BLaER1 treated with 17β-estradiol and CSF1 and Interleukin-3, amounts not matched to agents 10 nM and 100 nM (cell line): ENCODE data around the gene SRA1.

ENCODE experiments used
- H3K27ac ChIP-seq, 11 experiments: shearing (Covaris generic); formaldehyde crosslinking; 2 replicates each; pipeline ENCODE4 v1.8.1; 2022
- H3K27me3 ChIP-seq, 11 experiments: shearing (Covaris generic); formaldehyde crosslinking; 2 replicates each; pipeline ENCODE4 v1.8.1; 2022
- H3K36me3 ChIP-seq, 11 experiments: shearing (Covaris generic); formaldehyde crosslinking; 2 replicates each; pipeline ENCODE4 v1.8.1; 2022
- H3K4me1 ChIP-seq, 10 experiments: shearing (Covaris generic); formaldehyde crosslinking; 2 replicates each; pipeline ENCODE4 v1.8.1; 2022
- H3K4me2 ChIP-seq, 11 experiments: shearing (Covaris generic); formaldehyde crosslinking; 2 replicates each; pipeline ENCODE4 v1.8.1; 2022
- H3K4me3 ChIP-seq, 10 experiments: shearing (Covaris generic); formaldehyde crosslinking; 2 replicates each; pipeline ENCODE4 v1.8.1; 2022
- H3K9ac ChIP-seq, 11 experiments: shearing (Covaris generic); formaldehyde crosslinking; 2 replicates each; pipeline ENCODE4 v1.8.1; 2022
- H3K9me3 ChIP-seq, 11 experiments: shearing (Covaris generic); formaldehyde crosslinking; replicated peaks in 1 of 11; 2 replicates each; pipeline ENCODE4 v1.8.1; 2022
- H4K20me1 ChIP-seq, 11 experiments: shearing (Covaris generic); formaldehyde crosslinking; 2 replicates each; pipeline ENCODE4 v1.8.1; 2022
- Cebpa-rat ChIP-seq, 11 experiments: shearing (Covaris generic); IDR thresholded peaks; 2 replicates each; pipeline ENCODE4 v1.8.1; 2022

Gene SRA1

DNA sequence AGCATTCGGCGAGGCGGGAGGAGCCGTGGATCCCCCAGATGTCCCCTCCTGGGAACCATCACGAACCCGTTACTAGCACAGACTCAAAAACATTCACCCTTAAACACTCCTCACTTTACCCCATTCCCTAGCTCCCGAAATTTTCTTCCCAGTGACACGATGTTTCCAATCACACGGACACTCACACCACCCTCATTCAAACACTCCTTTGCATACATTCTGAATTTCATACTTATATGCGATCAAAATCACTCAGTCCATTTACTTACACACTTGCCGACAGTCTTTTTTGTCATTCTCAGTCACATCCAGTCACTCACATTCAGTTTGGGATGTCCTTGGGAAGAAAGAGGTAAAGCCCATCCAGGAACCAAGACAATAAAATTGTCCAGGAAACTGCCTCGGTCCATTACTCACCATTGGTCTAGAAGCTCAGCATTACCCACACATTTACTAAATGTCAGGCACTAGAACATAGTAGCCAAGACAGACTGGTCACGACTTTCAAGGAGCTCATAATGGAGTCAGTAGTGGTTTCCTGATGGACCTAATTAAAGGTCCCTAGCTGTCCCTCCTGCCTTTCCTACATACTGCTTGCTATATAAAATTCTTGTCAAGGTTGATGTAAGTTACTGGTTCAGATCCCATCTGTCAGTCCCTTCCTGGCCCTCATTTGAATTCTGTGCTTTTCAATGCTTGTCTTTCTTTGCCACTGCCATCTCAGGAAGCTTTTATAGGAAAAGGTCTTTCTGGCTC lies 7.9 kb upstream of the SRA1 start:
- peaks cover 0 to 4% (median 0%) of the 10 kb centered on the region in 11 experiments; a peak in 1 of 22 replicates for H4K20me1 ChIP-seq
- peak overlapping the region; percentile 58 to 73 (median 64) for H3K4me3 ChIP-seq
- H3K4me1 ChIP-seq = peaks cover 27 to 88% (median 56%) of the 10 kb centered on the region in 10 experiments
- H3K4me2 ChIP-seq = peak overlapping the region; percentile 59 to 98 (median 79)
- peaks cover 7 to 27% (median 19%) of the 10 kb centered on the region in 11 experiments; a peak in 21 of 22 replicates for H3K9me3 ChIP-seq
- TF ChIP-seq Cebpa-rat (IDR thresholded peaks at IDR 0.05) = no peak
- peak overlapping the region; percentile 65 to 98 (median 79) for H3K9ac ChIP-seq
- peaks cover 35 to 53% (median 48%) of the 10 kb centered on the region in 11 experiments for H3K27me3 ChIP-seq
- H3K36me3 ChIP-seq = peaks cover 6 to 57% (median 23%) of the 10 kb centered on the region in 11 experiments; a peak in 20 of 22 replicates
- peak overlapping the region; percentile 71 to 86 (median 80) for H3K27ac ChIP-seq

- peaks cover 19 to 88% (median 48%) of the 10 kb centered on the region in 10 experiments for H3K4me1 ChIP-seq
- H3K9me3 ChIP-seq = peaks cover 7 to 27% (median 19%) of the 10 kb centered on the region in 11 experiments; a peak in 21 of 22 replicates
Measured at GRCh38 chr5:140564196-140565023, 7.1 kb upstream of the SRA1 start, which contains the start of the genes APBB3 and SLC35A4. TSS of gene APBB3 (minus strand) at chr5:140564598. CDS start at chr5:140564245, 353 bp downstream. TSS of gene SLC35A4 (plus strand) at chr5:140564828. CDS start at chr5:140567170, 2,342 bp downstream.

DNA sequence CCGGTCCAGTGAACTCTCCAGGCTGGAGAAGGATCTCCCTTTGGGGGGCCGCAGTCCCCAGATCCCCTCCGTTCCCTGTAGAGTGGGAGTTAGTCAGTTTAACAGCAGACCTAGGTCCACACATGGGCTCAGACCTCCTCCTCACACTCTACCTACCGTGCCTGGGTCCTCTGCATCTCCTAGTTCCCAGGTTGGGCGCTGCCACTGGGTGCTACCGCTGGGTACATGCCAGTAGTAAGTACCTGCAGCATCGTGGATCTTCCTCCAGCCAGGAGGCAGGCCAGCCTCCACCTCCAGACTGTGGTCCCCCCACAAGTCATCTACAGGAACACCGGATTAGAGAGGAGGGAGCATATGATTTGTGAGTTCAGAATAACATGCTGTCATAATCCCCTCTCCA lies 6.3 kb upstream of the SRA1 start:
- Histone ChIP-seq H3K36me3 (peaks cover 6 to 64% (median 23%) of the 10 kb centered on the region in 11 experiments; a peak in 20 of 22 replicates), H3K9ac (peak overlapping the region; percentile 65 to 98 (median 79); a peak in 21 of 22 replicates), H3K4me2 (peak overlapping the region; percentile 59 to 98 (median 79)), H3K4me1 (peaks cover 11 to 88% (median 40%) of the 10 kb centered on the region in 10 experiments), H3K9me3 (peaks cover 7 to 27% (median 19%) of the 10 kb centered on the region in 11 experiments; a peak in 21 of 22 replicates), H4K20me1 (peaks cover 0 to 12% (median 0%) of the 10 kb centered on the region in 11 experiments; a peak in 2 of 22 replicates), H3K27ac (peak overlapping the region; percentile 71 to 86 (median 80)), H3K27me3 (peaks cover 35 to 53% (median 48%) of the 10 kb centered on the region in 11 experiments), H3K4me3 (peak overlapping the region; percentile 58 to 73 (median 64))
- no peak for TF ChIP-seq Cebpa-rat (IDR thresholded peaks at IDR 0.05)

More at GRCh38 chr5:140564196-140565023, 7.1 kb upstream of the SRA1 start, which contains the start of the genes APBB3 and SLC35A4:
- Histone ChIP-seq H3K27me3 (peaks cover 35 to 53% (median 48%) of the 10 kb centered on the region in 11 experiments), H3K4me3 (peak within 1 kb of the TSS; percentile 58 to 73 (median 64)), H3K36me3 (peaks cover 6 to 57% (median 23%) of the 10 kb centered on the region in 11 experiments; a peak in 20 of 22 replicates), H3K9ac (peak within 1 kb of the TSS; percentile 65 to 98 (median 79)), H4K20me1 (peaks cover 0 to 6% (median 0%) of the 10 kb centered on the region in 11 experiments; a peak in 2 of 22 replicates), H3K27ac (peak within 1 kb of the TSS; percentile 71 to 86 (median 80)), H3K4me2 (peak within 1 kb of the TSS; percentile 59 to 98 (median 79))
- TF ChIP-seq Cebpa-rat (IDR thresholded peaks at IDR 0.05) = no peak

DNA sequence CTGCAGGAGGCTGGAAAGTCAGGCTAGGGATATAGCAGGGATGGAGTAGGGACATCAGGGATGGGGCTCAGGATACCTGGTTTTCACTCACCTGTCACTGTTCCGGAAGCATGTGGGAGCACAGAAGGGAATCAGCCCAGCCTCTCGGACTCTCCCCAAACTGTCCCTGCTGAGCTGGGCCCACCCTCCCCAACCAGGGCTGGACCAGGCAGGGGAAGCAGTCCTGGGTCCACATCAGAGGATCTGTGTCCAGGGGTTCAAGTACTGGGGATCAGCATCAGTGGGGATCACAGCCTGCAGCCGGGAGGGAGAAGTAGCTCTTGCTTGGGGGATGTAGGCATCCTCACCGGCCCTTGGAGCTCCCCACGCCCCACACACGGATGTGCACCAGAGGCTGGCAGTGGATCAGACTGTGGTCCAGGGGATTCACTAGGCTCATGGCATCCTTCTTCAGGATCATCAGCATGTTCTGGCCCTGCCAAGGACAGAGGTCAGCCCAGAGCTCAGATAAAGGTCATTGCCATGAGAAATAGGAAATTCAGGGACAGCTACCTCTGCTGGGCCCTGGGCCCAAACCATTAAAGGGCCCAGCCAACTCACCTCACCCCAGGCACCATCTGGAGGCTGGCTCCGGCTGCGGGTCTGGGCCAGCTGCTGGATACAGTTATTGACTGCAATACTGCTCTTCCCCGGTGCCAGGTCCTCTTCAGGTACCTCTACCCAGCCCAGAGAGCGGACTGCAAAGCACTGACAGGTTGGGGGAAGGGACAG lies 4.7 kb upstream of the SRA1 start:
- peaks cover 0 to 12% (median 0%) of the 10 kb centered on the region in 11 experiments; a peak in 2 of 22 replicates for H4K20me1 ChIP-seq
- peaks cover 33 to 49% (median 48%) of the 10 kb centered on the region in 11 experiments for H3K27me3 ChIP-seq
- H3K4me3 ChIP-seq = peak overlapping the region in 3 of 10 experiments; percentile 58 to 66 (median 63); a peak in 6 of 20 replicates
- peak overlapping the region in 4 of 11 experiments; percentile 85 to 98 (median 97); a peak in 7 of 22 replicates for H3K4me2 ChIP-seq
- H3K36me3 ChIP-seq = peaks cover 6 to 57% (median 12%) of the 10 kb centered on the region in 11 experiments; a peak in 20 of 22 replicates
- H3K9ac ChIP-seq = peak overlapping the region in 2 of 11 experiments; percentile 83 to 98; a peak in 5 of 22 replicates
- H3K9me3 ChIP-seq = peaks cover 7 to 27% (median 19%) of the 10 kb centered on the region in 11 experiments; a peak in 21 of 22 replicates
- no peak overlapping the region; a peak in 1 of 22 replicates for H3K27ac ChIP-seq
- H3K4me1 ChIP-seq = peaks cover 13 to 83% (median 35%) of the 10 kb centered on the region in 10 experiments
- TF ChIP-seq Cebpa-rat (IDR thresholded peaks at IDR 0.05) = no peak

DNA sequence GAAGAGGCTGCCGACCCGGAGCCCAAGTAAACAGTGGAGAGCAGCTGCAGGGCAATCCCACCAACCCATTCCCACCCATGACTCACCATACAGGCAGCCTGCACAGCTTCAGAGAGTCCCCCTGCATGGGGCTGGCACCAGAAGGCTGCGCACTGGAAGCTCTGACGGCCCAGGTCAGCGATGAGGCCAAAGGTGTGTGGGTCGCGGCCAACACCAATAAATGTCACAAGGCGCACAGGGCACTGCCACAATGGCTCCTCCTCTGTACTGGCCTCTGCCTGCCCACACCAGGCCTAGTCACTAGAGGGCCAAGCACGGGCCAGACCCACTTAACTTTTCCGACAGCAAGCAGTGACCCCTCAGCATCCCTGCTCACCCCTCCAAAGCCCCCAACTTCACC lies 3.0 kb upstream of the SRA1 start:
- H3K9ac ChIP-seq = peak overlapping the region in 2 of 11 experiments; percentile 83 to 98; a peak in 4 of 22 replicates
- no peak for TF ChIP-seq Cebpa-rat (IDR thresholded peaks at IDR 0.05)
- H4K20me1 ChIP-seq = peaks cover 0 to 16% (median 0%) of the 10 kb centered on the region in 11 experiments; a peak in 4 of 22 replicates
- H3K27ac ChIP-seq = peak overlapping the region in 1 of 11 experiments; percentile 97; a peak in 1 of 22 replicates
- H3K9me3 ChIP-seq = peaks cover 7 to 22% (median 19%) of the 10 kb centered on the region in 11 experiments; a peak in 21 of 22 replicates
- peaks cover 17 to 32% (median 30%) of the 10 kb centered on the region in 11 experiments for H3K27me3 ChIP-seq
- peaks cover 19 to 76% (median 34%) of the 10 kb centered on the region in 10 experiments for H3K4me1 ChIP-seq
- peak overlapping the region in 3 of 11 experiments; percentile 97 to 98 (median 97); a peak in 6 of 22 replicates for H3K4me2 ChIP-seq
- H3K36me3 ChIP-seq = peaks cover 0 to 65% (median 3%) of the 10 kb centered on the region in 11 experiments; a peak in 14 of 22 replicates
- peak overlapping the region in 3 of 10 experiments; percentile 58 to 66 (median 63); a peak in 5 of 20 replicates for H3K4me3 ChIP-seq

- peaks cover 0 to 32% (median 6%) of the 10 kb centered on the region in 11 experiments; a peak in 9 of 22 replicates for H4K20me1 ChIP-seq
- peaks cover 5 to 81% (median 20%) of the 10 kb centered on the region in 11 experiments; a peak in 19 of 22 replicates for H3K36me3 ChIP-seq
- peaks cover under 1 to 15% (median 14%) of the 10 kb centered on the region in 11 experiments for H3K27me3 ChIP-seq
- peak overlapping the region in 5 of 11 experiments; percentile 82 to 98 (median 97); a peak in 8 of 22 replicates for H3K4me2 ChIP-seq
- TF ChIP-seq Cebpa-rat (IDR thresholded peaks at IDR 0.05) = no peak
- H3K27ac ChIP-seq = peak overlapping the region in 6 of 11 experiments; percentile 93 to 97 (median 94); a peak in 9 of 22 replicates
- peaks cover 0 to 5% (median 2%) of the 10 kb centered on the region in 11 experiments; a peak in 15 of 22 replicates for H3K9me3 ChIP-seq
- peak overlapping the region in 2 of 11 experiments; percentile 96 to 98; a peak in 4 of 22 replicates for H3K9ac ChIP-seq
- H3K4me3 ChIP-seq = peak overlapping the region in 1 of 10 experiments; percentile 84; a peak in 2 of 20 replicates
- H3K4me1 ChIP-seq = peaks cover 23 to 87% (median 41%) of the 10 kb centered on the region in 10 experiments
Measured at GRCh38 chr5:140558542-140558941, 1.3 kb upstream of the SRA1 start.
